Calu3 (cell line): Measurements from ENCODE around the gene COL16A1. TPM values are rescaled to one million over a fixed set of nuclear protein-coding genes. Genes with fewer than 3 reads are reported as not detected.

ENCODE experiments used
- BruUV-seq: library from RNA; stranded (reverse); fragments of 400-500 nt; replicated peaks from 2 replicates; lab custom pipeline; 2021; lab: Mats Ljungman, UMichigan
- CTCF ChIA-PET: fragments of 300-600 bp; sonication (Branson Sonifier 250); formaldehyde crosslinking; loops from one replicate; lab custom pipeline; 2022; ENCODE audit warnings: antibody characterized with exemption; lab: Charles Lee
- DNase-seq: peaks from one replicate; pipeline ENCODE4 v3.0.0; 2022
- H3K27ac Mint-ChIP-seq: one replicate; pipeline ENCODE4 v1.8.0; 2022; ENCODE audit warnings: mixed read lengths; ENCODE audit not compliant: unreplicated experiment
- H3K27me3 Mint-ChIP-seq: one replicate; pipeline ENCODE4 v1.8.0; 2022; ENCODE audit warnings: mixed read lengths; ENCODE audit not compliant: unreplicated experiment
- H3K36me3 Mint-ChIP-seq: one replicate; pipeline ENCODE4 v1.8.0; 2022; ENCODE audit warnings: mild to moderate bottlenecking, moderate library complexity, mixed read lengths; ENCODE audit not compliant: insufficient read depth, unreplicated experiment
- H3K4me1 Mint-ChIP-seq: one replicate; pipeline ENCODE4 v1.8.0; 2022; ENCODE audit warnings: mild to moderate bottlenecking, low read depth, mixed read lengths; ENCODE audit not compliant: unreplicated experiment
- H3K4me3 Mint-ChIP-seq: one replicate; pipeline ENCODE4 v1.8.0; 2022; ENCODE audit warnings: mild to moderate bottlenecking, low read depth, moderate library complexity, mixed read lengths; ENCODE audit not compliant: unreplicated experiment
- H3K9me3 Mint-ChIP-seq: one replicate; pipeline ENCODE4 v1.8.0; 2022; ENCODE audit warnings: low read depth, mixed read lengths; ENCODE audit not compliant: unreplicated experiment
- intact Hi-C: fragments of 100-400 bp; cut with micrococcal nuclease; formaldehyde crosslinking; loops from one replicate; pipeline ENCODE4 v1.10.0; 2022; ENCODE audit not compliant: unreplicated experiment
- total RNA-seq: library from RNA; stranded (reverse); gene quantifications from 2 replicates; pipeline ENCODE4 v1.2.3, GENCODE V29; 2022
- TF ChIP-seq, protein P1 (sequence below): fragments of 200-600 bp; IDR thresholded peaks from one replicate; pipeline ENCODE4 v1.8.0; 2022; ENCODE audit warnings: antibody characterized with exemption; ENCODE audit not compliant: unreplicated experiment

Gene COL16A1
- total RNA-seq, 1 experiment from 2014 or later: 3.8 TPM

DNA sequence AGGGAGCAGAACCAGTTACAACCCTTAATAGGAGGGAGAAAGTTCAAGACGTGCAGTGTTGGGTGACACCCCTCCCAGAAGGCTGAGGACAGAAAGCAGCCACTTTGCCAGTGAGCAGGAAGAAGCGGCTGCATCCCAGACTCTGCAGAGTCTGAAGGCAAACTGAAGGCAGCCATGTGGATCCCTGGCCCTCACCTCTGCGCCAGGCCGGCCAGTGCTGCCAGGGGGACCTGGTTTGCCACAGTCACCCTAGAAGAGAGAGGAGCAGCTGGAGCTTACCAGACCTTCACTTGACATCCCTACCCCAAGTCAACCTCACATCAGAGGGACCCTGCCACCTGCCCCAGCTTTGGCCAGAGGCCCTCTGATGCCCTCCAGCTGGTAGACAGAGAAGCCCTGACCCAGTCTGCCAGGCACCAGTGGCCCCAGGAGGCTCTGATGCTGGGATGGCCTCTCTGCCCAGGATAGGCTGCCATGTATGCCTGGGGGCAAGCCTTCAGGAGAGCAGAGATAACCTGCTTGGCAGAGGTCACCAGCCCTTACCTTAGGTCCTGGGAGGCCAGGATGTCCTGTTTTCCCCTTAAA is 42.9 kb downstream of the COL16A1 start:
- BruUV-seq: no TSS peak
- TF ChIP-seq, protein P1, sequence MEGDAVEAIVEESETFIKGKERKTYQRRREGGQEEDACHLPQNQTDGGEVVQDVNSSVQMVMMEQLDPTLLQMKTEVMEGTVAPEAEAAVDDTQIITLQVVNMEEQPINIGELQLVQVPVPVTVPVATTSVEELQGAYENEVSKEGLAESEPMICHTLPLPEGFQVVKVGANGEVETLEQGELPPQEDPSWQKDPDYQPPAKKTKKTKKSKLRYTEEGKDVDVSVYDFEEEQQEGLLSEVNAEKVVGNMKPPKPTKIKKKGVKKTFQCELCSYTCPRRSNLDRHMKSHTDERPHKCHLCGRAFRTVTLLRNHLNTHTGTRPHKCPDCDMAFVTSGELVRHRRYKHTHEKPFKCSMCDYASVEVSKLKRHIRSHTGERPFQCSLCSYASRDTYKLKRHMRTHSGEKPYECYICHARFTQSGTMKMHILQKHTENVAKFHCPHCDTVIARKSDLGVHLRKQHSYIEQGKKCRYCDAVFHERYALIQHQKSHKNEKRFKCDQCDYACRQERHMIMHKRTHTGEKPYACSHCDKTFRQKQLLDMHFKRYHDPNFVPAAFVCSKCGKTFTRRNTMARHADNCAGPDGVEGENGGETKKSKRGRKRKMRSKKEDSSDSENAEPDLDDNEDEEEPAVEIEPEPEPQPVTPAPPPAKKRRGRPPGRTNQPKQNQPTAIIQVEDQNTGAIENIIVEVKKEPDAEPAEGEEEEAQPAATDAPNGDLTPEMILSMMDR: no peak
- no peak for DNase-seq
- Mint-ChIP-seq H3K4me3 (no peak overlapping the region), H3K27me3 (peaks cover 70% of the 10 kb centered on the region), H3K4me1 (peaks cover 2% of the 10 kb centered on the region), H3K9me3 (no peaks in the 10 kb centered on the region), H3K36me3 (peaks cover 8% of the 10 kb centered on the region), H3K27ac (no peak overlapping the region)
- CTCF ChIA-PET: interaction anchor here (2.5 kb wide), 1 partner anchor 128 kb away, joined by 10 read pairs; no protein-coding TSS in a partner anchor
- intact Hi-C loops: no loop called here

DNA sequence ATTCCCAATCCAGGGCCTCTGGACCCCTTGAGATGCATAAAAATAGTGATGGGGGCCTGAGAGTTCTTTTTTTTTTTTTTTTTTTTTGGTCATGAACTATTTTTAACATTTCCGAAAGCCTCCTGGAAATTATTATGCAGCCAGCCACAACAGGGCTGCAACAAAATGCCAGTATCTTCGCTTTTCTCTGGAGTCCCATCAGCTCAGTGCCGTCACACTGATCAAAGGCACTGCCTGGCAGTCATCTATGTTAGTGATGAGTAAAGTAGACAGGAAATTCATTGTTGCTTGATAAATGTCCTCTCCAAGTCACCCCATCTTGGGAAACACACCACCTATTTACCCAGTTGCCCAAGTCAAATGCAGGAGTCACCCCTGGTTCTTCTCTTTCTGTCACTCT is 43.9 kb downstream of the COL16A1 start:
- intact Hi-C loops: no loop called here
- Mint-ChIP-seq H3K4me1 (no peaks in the 10 kb centered on the region), H3K4me3 (no peak overlapping the region), H3K9me3 (no peaks in the 10 kb centered on the region), H3K36me3 (peaks cover 7% of the 10 kb centered on the region), H3K27ac (no peak overlapping the region), H3K27me3 (peaks cover 81% of the 10 kb centered on the region)
- CTCF ChIA-PET: interaction anchor here (0.5 to 1.1 kb wide), 2 partner anchors 129 to 612 kb away, joined by 5 to 8 read pairs; no protein-coding TSS in a partner anchor
- TF ChIP-seq, protein P1: no peak
- no TSS peak for BruUV-seq
- DNase-seq: no peak

DNA sequence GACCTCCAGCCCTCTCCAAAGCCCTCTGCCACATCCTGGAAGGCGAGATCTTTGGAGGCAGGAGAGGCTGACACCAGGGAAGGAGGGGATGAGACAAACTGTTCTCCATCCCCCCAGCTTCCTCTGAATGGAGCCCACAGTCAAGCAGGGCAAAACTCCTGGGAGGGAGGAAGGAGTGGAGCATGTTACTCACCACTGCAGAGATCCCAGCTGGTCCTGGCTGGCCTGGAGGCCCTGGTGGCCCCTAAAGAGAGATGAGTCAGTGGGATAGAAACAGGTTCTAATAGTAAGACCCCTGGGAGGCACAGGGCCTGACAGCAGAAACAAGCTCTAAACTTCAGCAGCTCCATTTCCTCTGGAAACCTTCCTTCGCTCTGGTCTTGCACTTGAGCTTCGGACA is 45.1 kb downstream of the COL16A1 start:
- H3K27me3 Mint-ChIP-seq: peaks cover 93% of the 10 kb centered on the region
- H3K4me3 Mint-ChIP-seq: no peak overlapping the region
- TF ChIP-seq, protein P1: no peak
- no TSS peak for BruUV-seq
- intact Hi-C loops: no loop called here
- no peak for DNase-seq
- H3K9me3 Mint-ChIP-seq: no peaks in the 10 kb centered on the region
- H3K27ac Mint-ChIP-seq: no peak overlapping the region
- CTCF ChIA-PET: interaction anchor here (0.6 to 1.3 kb wide), 3 partner anchors 87 to 347 kb away, joined by 5 read pairs; no protein-coding TSS in a partner anchor
- no peaks in the 10 kb centered on the region for H3K4me1 Mint-ChIP-seq
- peaks cover 7% of the 10 kb centered on the region for H3K36me3 Mint-ChIP-seq

DNA sequence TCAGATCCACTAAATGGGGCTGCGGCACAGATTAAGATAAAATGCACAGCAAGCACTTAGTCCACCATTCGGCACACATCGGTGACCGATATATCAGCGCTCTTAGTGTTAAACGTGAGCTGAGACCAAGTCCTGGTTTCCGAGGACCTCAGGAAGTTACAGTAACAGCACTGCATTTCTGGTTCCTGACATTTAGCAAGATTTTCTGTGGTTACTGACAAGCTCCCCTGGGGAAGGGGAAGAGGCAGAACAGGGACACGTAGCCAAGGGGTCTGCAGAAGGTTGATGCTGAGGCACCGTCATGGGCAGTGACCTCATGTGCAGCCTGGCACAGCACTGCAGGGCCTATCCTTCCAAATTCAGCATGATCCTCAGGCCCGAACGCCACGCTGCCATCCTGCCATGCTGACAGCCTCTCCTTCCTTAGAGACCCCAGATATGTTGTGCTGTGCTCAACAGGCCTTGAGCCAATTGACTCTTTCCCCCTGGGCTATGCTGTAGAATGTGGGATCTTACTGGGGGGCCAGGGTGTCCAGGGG is 45.8 kb downstream of the COL16A1 start:
- no TSS peak for BruUV-seq
- H3K27ac Mint-ChIP-seq: no peak overlapping the region

More for the DNA sequence above, 45.8 kb downstream of the COL16A1 start:
- Mint-ChIP-seq H3K36me3 (peaks cover 7% of the 10 kb centered on the region), H3K4me1 (no peaks in the 10 kb centered on the region), H3K27me3 (peaks cover 86% of the 10 kb centered on the region), H3K4me3 (no peak overlapping the region), H3K9me3 (no peaks in the 10 kb centered on the region)
- CTCF ChIA-PET: interaction anchor here (0.6 kb wide), 1 partner anchor 347 kb away, joined by 5 read pairs; no protein-coding TSS in a partner anchor
- TF ChIP-seq, protein P1: no peak
- DNase-seq: no peak
- intact Hi-C loops: no loop called here
